H1 (cell line): ENCODE measurements around the gene DOCK8. TPM values are rescaled to one million over a fixed set of nuclear protein-coding genes. Genes with fewer than 3 reads are reported as not detected.

ENCODE experiments used
- CTCF ChIA-PET: fragments of 300-600 bp; sonication (Branson Sonifier 250); formaldehyde crosslinking; loops from one replicate; lab custom pipeline; 2021; ENCODE audit not compliant: partially characterized antibody; lab: Charles Lee
- POLR2A ChIA-PET: fragments of 300-600 bp; sonication (Branson Sonifier 250); formaldehyde crosslinking; loops from one replicate; lab custom pipeline; 2021; ENCODE audit warnings: inconsistent platforms; ENCODE audit not compliant: partially characterized antibody; lab: Charles Lee
- DNase-seq, 2 experiments: peaks; one replicate each; pipeline versions ENCODE4 v3.0.0 to v3.0.0-alpha.2; 2010 to 2022; ENCODE audit warnings: low spot score in 2 of 2, low read depth in 1 of 2, mixed read lengths in 1 of 2
- FAIRE-seq: peaks from 2 replicates; lab custom pipeline; 2011; peaks lifted over from hg19 to GRCh38; lab: Jason Lieb, UNC
- H2AFZ ChIP-seq: 2 replicates; pipeline ENCODE4 v1.8.1; 2012; ENCODE audit warnings: low read length, inconsistent platforms
- H2AK5ac ChIP-seq: 2 replicates; pipeline ENCODE4 v1.6.1; 2013; ENCODE audit warnings: low read depth, low read length
- H2BK120ac ChIP-seq: replicated peaks from 2 replicates; pipeline ENCODE3; 2013; ENCODE audit warnings: low read depth, low read length, inconsistent platforms
- H2BK12ac ChIP-seq: 2 replicates; pipeline ENCODE4 v1.6.1; 2013; ENCODE audit warnings: low read depth, low read length
- H2BK15ac ChIP-seq: 2 replicates; pipeline ENCODE4 v1.6.1; 2013; ENCODE audit warnings: low read length
- H2BK20ac ChIP-seq: 2 replicates; pipeline ENCODE4 v1.6.1; 2013; ENCODE audit warnings: low read length
- H2BK5ac ChIP-seq: 2 replicates; pipeline ENCODE4 v1.6.1; 2013; ENCODE audit warnings: low read depth, low read length
- H3K14ac ChIP-seq: 2 replicates; pipeline ENCODE4 v1.6.1; 2013; ENCODE audit warnings: inconsistent platforms; ENCODE audit not compliant: insufficient read length
- H3K18ac ChIP-seq: 2 replicates; pipeline ENCODE4 v1.6.1; 2013; ENCODE audit warnings: low read length; ENCODE audit errors: extremely low read depth
- H3K23ac ChIP-seq: 2 replicates; pipeline ENCODE4 v1.6.1; 2013; ENCODE audit warnings: inconsistent platforms; ENCODE audit not compliant: insufficient read length
- H3K23me2 ChIP-seq: 2 replicates; pipeline ENCODE4 v1.6.1; 2013; ENCODE audit warnings: low read depth, low read length
- H3K27ac ChIP-seq: 2 replicates; pipeline ENCODE4 v1.6.1; 2011; ENCODE audit warnings: low read depth, low read length, inconsistent platforms
- H3K27me3 ChIP-seq, 4 experiments: replicated peaks in 1 of 4; 1 replicate in 1 of 4; 2 replicates in 3 of 4; pipeline versions ENCODE4 v1.6.1 to v1.8.1; 2011 to 2013; ENCODE audit warnings: low read length in 3 of 4, mild to moderate bottlenecking in 3 of 4, inconsistent platforms in 2 of 4, mixed read lengths in 2 of 4, moderate library complexity in 1 of 4; ENCODE audit not compliant: control insufficient read depth in 3 of 4, insufficient read depth in 3 of 4; ENCODE audit errors: extremely low read depth in 1 of 4
- H3K36me3 ChIP-seq, 4 experiments: 2 replicates each; pipeline versions ENCODE4 v1.6.1 to v1.8.1; 2011 to 2013; ENCODE audit warnings: mild to moderate bottlenecking in 4 of 4, low read length in 3 of 4, moderate library complexity in 2 of 4, control low read depth in 1 of 4, inconsistent platforms in 1 of 4; ENCODE audit not compliant: insufficient read depth in 4 of 4, control insufficient read depth in 2 of 4
- H3K4ac ChIP-seq: replicated peaks from 2 replicates; pipeline ENCODE3; 2013; ENCODE audit warnings: low read length, low read depth, mixed read lengths, inconsistent platforms; ENCODE audit not compliant: insufficient read length
- H3K4me1 ChIP-seq, 4 experiments: replicated peaks in 1 of 4; 1 replicate in 1 of 4; 2 replicates in 3 of 4; pipeline versions ENCODE4 v1.6.1 to v1.8.1; 2011 to 2013; ENCODE audit warnings: low read length in 3 of 4, inconsistent platforms in 2 of 4, mixed read lengths in 1 of 4; ENCODE audit not compliant: insufficient read depth in 4 of 4, control insufficient read depth in 3 of 4
- H3K4me2 ChIP-seq, 2 experiments: 2 replicates each; pipeline versions ENCODE4 v1.6.1 to v1.8.1; 2011 to 2013; ENCODE audit warnings: low read depth in 2 of 2, low read length in 2 of 2, control low read depth in 1 of 2, inconsistent platforms in 1 of 2, mild to moderate bottlenecking in 1 of 2; ENCODE audit not compliant: insufficient read depth in 1 of 2
- H3K4me3 ChIP-seq, 4 experiments: fragments of 200-600, 300-600 bp in 1 of 4; sonication (generic), shearing (Covaris generic), sonication (Bioruptor Twin) in 1 of 4; 2 replicates each; pipeline versions ENCODE4 v1.5.1 to v1.8.1; 2011 to 2016; ENCODE audit warnings: low read length in 4 of 4, low read depth in 3 of 4, control low read depth in 2 of 4, inconsistent platforms in 2 of 4, mild to moderate bottlenecking in 2 of 4, mixed read lengths in 1 of 4, moderate library complexity in 1 of 4; ENCODE audit not compliant: insufficient read depth in 2 of 4; ENCODE audit errors: extremely low read depth in 1 of 4
- H3K56ac ChIP-seq: replicated peaks from 2 replicates; pipeline ENCODE3; 2013; ENCODE audit warnings: low read depth, mild to moderate bottlenecking, mixed read lengths, low read length, inconsistent platforms; ENCODE audit not compliant: insufficient read length
- H3K79me1 ChIP-seq: 2 replicates; pipeline ENCODE4 v1.6.1; 2013; ENCODE audit warnings: low read depth, low read length, control low read depth
- H3K79me2 ChIP-seq, 2 experiments: 2 replicates each; pipeline versions ENCODE4 v1.6.1 to v1.8.1; 2012 to 2013; ENCODE audit warnings: low read length in 2 of 2, mild to moderate bottlenecking in 2 of 2, inconsistent platforms in 1 of 2; ENCODE audit not compliant: insufficient read depth in 2 of 2, control insufficient read depth in 1 of 2
- H3K9ac ChIP-seq, 4 experiments: replicated peaks in 1 of 4; 1 replicate in 1 of 4; 2 replicates in 3 of 4; pipeline versions ENCODE4 v1.6.1 to v1.8.1; 2011 to 2013; ENCODE audit warnings: low read depth in 3 of 4, low read length in 3 of 4, control low read depth in 2 of 4, mild to moderate bottlenecking in 2 of 4, moderate library complexity in 2 of 4, inconsistent platforms in 1 of 4; ENCODE audit errors: extremely low read depth in 1 of 4
- H3K9me3 ChIP-seq, 2 experiments: 2 replicates each; pipeline versions ENCODE4 v1.6.1 to v1.8.1; 2012 to 2013; ENCODE audit warnings: mild to moderate bottlenecking in 2 of 2, moderate library complexity in 2 of 2, control low read depth in 1 of 2, inconsistent platforms in 1 of 2, low read depth in 1 of 2, low read length in 1 of 2, mixed read lengths in 1 of 2; ENCODE audit not compliant: insufficient read depth in 2 of 2
- H4K20me1 ChIP-seq, 2 experiments: replicated peaks in 1 of 2; 2 replicates each; pipeline versions ENCODE3 to v1.8.1; 2011 to 2013; ENCODE audit warnings: inconsistent platforms in 2 of 2, low read length in 2 of 2, mild to moderate bottlenecking in 1 of 2; ENCODE audit not compliant: insufficient read depth in 2 of 2, control insufficient read depth in 1 of 2
- H4K5ac ChIP-seq: 2 replicates; pipeline ENCODE4 v1.6.1; 2013; ENCODE audit warnings: low read length, low read depth, mixed read lengths, inconsistent platforms; ENCODE audit not compliant: insufficient read length
- H4K8ac ChIP-seq: 2 replicates; pipeline ENCODE4 v1.8.0; 2013; ENCODE audit warnings: mild to moderate bottlenecking, moderate library complexity, low read length, inconsistent platforms; ENCODE audit not compliant: insufficient read depth; ENCODE audit errors: extremely low read depth
- H4K91ac ChIP-seq: replicated peaks from 2 replicates; pipeline ENCODE3; 2013; ENCODE audit warnings: low read length, mixed read lengths, inconsistent platforms; ENCODE audit not compliant: insufficient read length
- JUN ChIP-seq: IDR thresholded peaks from 2 replicates; pipeline ENCODE4 v1.6.1; 2011; ENCODE audit warnings: low read depth, mild to moderate bottlenecking, improper control_type of control experiment, low read length
- WGBS, 2 experiments: shearing (Covaris generic) in 1 of 2; methylation state at CpG; one replicate each; pipeline versions ENCODE4 v1.1.6 to v1.1.7; 2013 to 2015; ENCODE audit warnings: low lambda C conversion rate in 2 of 2, mixed read lengths in 2 of 2, inconsistent platforms in 1 of 2, low coverage in 1 of 2, missing lambda C conversion rate in 1 of 2; ENCODE audit not compliant: insufficient replicate concordance in 2 of 2, insufficient coverage in 1 of 2, insufficient read length in 1 of 2; ENCODE audit errors: extremely low coverage in 1 of 2, missing lambda C conversion rate in 1 of 2; 5-methylcytosine and 5-hydroxymethylcytosine counted together
- polyA plus RNA-seq, 7 experiments: library from polyadenylated mRNA; depleted of rRNA in 3 of 7; stranded (reverse) in 5 of 7; unstranded in 2 of 7; fragments of >200 nt in 5 of 7; fragments of 200-250 nt in 2 of 7; gene quantifications; 1 replicate in 5 of 7; 2 replicates in 1 of 7; 4 replicates in 1 of 7; pipeline versions ENCODE4 v1.2.1 to v1.2.3, GENCODE V29; 2011 to 2013; ENCODE audit warnings: missing spikeins in 2 of 7, mixed read lengths in 2 of 7
- total RNA-seq: library from RNA; stranded (reverse); fragmentation: NEBNext Ultra II Directional; extraction: Animal tissue kit (Norgen Biotek cat#: 25700); gene quantifications from 2 replicates; pipeline ENCODE4 v1.2.1, GENCODE V29; 2021

The DOCK8 gene
- total and polyA plus RNA-seq, 2 of the 8 experiments (the other 6 are each of a cell fraction or from before 2014, with no cell fraction given) = 0.57 to 2.0 TPM

GRCh38 chr9:438961-439768 is 224.5 kb downstream of the DOCK8 start:
- H2BK15ac ChIP-seq = no peak overlapping the region
- H4K91ac ChIP-seq = no peak overlapping the region
- H3K79me2 ChIP-seq = no peaks in the 10 kb centered on the region
- no peaks in the 10 kb centered on the region for H3K4me1 ChIP-seq
- FAIRE-seq = no peak
- no peaks in the 10 kb centered on the region for H4K20me1 ChIP-seq
- no peak for DNase-seq
- no peak overlapping the region for H3K4me2 ChIP-seq
- no peak overlapping the region for H2BK12ac ChIP-seq
- H3K9ac ChIP-seq = no peak overlapping the region
- H3K27me3 ChIP-seq = 0 out of 7 replicates have a peak, but pooled peaks cover 0 to 1% (median 0%) of the 10 kb centered on the region in 4 experiments
- H3K18ac ChIP-seq = no peak overlapping the region
- no peak overlapping the region for H2AFZ ChIP-seq
- H3K36me3 ChIP-seq = peaks cover 0 to 3% (median 0%) of the 10 kb centered on the region in 4 experiments; a peak in 1 of 8 replicates
- no peak overlapping the region for H3K14ac ChIP-seq
- H3K23me2 ChIP-seq = no peaks in the 10 kb centered on the region
- no peak overlapping the region for H2BK5ac ChIP-seq
- POLR2A ChIA-PET = no interaction called here
- no peak overlapping the region for H3K23ac ChIP-seq
- peaks cover 0 to 3% of the 10 kb centered on the region in 2 experiments; a peak in 2 of 4 replicates for H3K9me3 ChIP-seq
- no peak overlapping the region for H4K8ac ChIP-seq
- H2BK120ac ChIP-seq = no peak overlapping the region
- no peaks in the 10 kb centered on the region for H3K79me1 ChIP-seq
- H3K4ac ChIP-seq = no peak overlapping the region
- H4K5ac ChIP-seq = no peak overlapping the region
- no peak overlapping the region for H3K27ac ChIP-seq
- WGBS, 2 experiments = 84% methylated on average over 20 of the region's 20 CpGs; no CpG with 5 or more reads in 1 of the 2 experiments
- TF ChIP-seq JUN = no peak
- H3K4me3 ChIP-seq = no peak overlapping the region
- H3K56ac ChIP-seq = no peak overlapping the region
- no peak overlapping the region for H2AK5ac ChIP-seq
- CTCF ChIA-PET = interaction anchor here (1.1 kb wide), 2 partner anchors 21 to 75 kb away, joined by 3 to 4 read pairs; no protein-coding TSS in a partner anchor
- H2BK20ac ChIP-seq = no peak overlapping the region
